NCI-H748 treated with DMSO at 0.1 percent for 48 hours (cell line): Measurements from ENCODE around the gene CMSS1.

ENCODE experiments used
- DNase-seq: peaks from one replicate; lab custom pipeline; 2025; lab: John Stamatoyannopoulos, UW

CMSS1 gene

GRCh38 chr3:100149130-100149529, 331.5 kb downstream of the CMSS1 start:
- no peak for DNase-seq

- DNase-seq: no peak
Observed at GRCh38 chr3:100149713-100150415, 332.2 kb downstream of the CMSS1 start.

DNA sequence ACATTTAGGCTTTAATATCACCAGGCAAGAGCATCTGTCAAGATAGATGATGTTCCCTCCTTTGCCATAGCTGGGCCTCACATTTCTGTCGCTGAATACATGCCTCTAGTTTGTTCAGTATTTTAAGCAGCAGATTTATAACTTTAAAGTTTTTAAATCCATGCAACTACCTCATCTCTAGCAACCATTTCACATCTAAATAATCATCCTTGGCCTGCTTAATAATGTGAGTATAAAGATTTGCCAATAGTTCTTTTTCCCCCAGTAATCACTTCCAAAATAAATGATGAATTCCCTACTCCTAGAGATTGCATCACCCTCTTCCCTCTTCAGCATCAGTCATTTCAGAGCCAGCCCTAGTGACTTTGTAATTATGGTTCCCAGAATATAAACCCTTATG, 332.8 kb downstream of the CMSS1 start:
- DNase-seq: no peak

GRCh38 chr3:100151024-100151707, 333.5 kb downstream of the CMSS1 start:
- no peak for DNase-seq

- no peak for DNase-seq
Observed at GRCh38 chr3:100154171-100154570, 336.5 kb downstream of the CMSS1 start.

- no peak for DNase-seq
Observed at GRCh38 chr3:100155128-100155527, 337.5 kb downstream of the CMSS1 start.

DNA sequence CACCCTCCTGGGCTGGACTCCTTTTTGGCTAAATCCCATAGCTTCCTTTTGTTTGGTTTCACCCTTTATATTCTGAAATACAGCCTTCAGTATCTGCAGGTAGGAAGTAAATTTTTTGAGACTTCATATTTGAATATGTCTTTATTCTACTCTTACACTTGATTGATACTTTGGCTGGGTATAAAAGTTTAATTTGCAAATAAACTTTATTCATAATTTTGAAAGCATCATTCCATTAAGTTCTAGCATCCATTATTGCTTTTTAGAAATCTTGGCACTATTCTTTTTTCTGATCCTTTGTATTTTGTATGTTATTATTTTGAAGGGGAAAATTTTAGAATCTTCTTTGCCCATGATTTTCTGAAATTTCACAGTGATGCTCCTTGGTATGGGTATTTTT, 337.9 kb downstream of the CMSS1 start:
- DNase-seq: no peak

DNA sequence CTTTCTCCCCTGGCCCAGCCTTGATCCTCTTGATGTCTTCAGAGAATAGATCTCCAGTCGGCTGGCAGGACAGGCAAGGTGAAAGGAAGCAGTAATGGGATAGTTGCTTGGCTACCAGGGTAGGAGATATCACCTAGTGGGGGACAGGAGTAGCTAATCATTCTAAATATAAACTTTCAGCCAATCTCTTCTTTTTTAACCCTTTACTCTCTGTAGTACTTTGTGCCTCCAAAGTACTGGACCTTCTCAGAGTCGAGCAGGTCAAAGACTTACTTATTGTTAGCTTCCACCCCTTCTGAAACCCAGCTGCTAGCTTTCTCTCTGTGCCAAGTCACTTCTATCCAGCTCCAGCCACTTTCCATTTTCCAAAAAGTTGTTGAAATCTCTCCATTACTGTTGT, 340.0 kb downstream of the CMSS1 start:
- DNase-seq: no peak

DNA sequence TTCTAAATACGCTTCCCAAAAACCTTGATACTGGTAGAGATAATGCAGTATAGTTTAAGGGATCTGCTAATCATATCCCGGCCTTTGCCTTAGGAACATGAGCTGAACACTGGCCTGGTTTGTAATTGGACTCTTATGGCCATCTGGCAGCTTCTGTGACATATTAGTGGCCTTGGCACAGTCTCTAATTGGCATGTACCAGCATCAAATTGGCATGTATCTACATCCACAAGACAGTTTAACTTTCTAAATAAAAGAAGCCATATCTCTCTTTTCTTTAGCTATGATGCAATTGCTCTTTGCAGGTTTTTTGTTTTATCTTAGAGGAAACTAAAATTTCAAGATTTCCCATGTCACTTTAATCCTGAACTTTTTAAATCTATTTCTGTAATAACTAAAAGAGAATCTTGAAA, 341.3 kb downstream of the CMSS1 start:
- DNase-seq: no peak

DNA sequence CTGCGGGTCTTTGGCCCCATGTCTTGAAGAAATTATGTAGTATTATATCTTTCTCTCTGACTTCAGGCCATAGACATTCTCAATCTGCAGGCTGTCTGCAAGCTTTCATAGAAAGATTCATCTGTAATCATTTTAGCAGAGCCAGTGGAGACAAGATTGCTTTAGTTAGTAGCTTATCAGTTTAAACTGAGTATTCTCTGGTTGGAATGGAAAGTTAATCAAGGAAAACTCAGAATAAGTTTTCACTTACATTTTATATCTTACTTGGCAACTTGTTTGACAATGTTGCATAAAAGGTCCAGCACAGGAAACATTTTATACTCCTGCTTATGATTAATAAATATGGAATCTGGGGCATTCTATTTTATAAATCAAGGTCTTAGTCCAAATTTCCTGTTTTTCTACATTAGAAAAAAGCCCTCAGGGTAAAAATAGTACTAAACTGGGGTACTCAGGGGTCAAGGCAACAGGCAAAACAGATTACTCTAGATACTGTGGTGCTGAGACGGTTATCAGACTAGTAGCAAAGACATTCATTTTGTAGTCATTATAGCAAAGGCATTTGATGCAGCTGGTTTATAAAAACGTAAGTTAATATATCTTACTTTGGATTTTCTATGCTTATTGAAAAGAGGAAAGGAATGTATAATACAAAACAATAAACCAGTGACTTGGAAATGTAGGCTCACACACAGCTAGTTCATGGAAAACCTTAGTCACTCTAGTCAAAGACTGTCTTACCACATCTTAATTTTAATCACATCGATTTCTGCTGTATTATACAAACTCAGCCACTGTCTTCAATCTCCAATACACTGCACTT, 341.9 kb downstream of the CMSS1 start:
- DNase-seq: no peak

- DNase-seq: no peak
Observed at GRCh38 chr3:100160521-100160920, 342.9 kb downstream of the CMSS1 start.

GRCh38 chr3:100163787-100164186, 346.1 kb downstream of the CMSS1 start:
- DNase-seq: no peak

GRCh38 chr3:100164743-100165142, 347.1 kb downstream of the CMSS1 start:
- no peak for DNase-seq

- DNase-seq: no peak
Observed at GRCh38 chr3:100165926-100166550, 348.4 kb downstream of the CMSS1 start.

- no peak for DNase-seq
Observed at GRCh38 chr3:100169201-100169920, 351.7 kb downstream of the CMSS1 start.

DNA sequence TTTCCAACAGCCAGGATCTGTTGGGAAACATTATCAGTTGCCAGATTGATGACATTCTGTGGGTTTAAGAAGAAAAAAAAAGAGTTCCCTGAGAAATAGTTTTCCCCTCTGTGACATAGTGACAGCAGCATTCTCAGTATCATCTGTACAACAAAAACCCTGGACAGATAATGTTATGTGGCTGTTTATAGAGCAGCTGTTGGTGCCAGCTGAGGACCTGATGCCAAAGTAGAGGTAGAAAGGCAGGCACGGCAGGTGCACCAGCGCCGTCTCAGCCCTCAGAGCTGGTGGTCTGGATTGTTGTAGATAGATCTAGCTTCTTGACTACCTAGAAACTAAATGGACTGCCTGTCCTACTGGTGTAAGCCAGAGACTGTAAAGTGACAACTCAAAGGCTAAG, 352.8 kb downstream of the CMSS1 start:
- no peak for DNase-seq

DNA sequence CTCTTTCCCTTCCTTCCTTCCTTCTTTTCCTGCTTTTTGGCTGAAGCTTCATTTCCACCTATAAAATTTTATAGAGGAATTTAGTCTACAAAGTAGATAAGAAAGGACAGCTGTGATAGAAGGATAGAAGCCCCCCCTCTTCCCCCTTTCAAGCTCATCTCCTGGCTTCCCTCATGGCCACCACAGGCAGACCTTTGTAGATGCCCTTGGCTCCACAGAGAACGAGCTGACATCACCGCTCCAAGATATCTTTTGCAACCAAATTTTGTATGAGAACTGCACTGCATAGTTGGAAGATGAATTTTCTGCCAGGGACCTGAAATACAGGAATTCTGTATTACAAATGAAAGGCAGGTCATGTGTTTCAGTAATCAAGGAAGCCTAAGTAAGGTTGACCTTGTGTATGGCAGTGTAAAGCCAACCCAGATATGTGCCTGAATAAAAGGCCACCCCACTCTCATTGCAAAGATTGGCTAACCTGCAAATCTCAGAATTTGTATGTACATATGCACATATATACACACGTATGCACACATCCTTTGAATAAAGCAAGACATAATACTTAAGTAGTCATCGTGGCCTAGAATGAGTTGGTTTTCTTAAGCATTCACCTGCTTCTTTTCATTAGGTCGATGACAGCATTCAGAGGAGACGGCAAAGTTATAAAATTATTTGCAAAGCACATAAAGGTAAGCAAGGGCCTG, 353.7 kb downstream of the CMSS1 start:
- no peak for DNase-seq

GRCh38 chr3:100173961-100174360, 356.3 kb downstream of the CMSS1 start:
- DNase-seq: no peak

GRCh38 chr3:100175637-100176280, 358.1 kb downstream of the CMSS1 start:
- DNase-seq: no peak

DNA sequence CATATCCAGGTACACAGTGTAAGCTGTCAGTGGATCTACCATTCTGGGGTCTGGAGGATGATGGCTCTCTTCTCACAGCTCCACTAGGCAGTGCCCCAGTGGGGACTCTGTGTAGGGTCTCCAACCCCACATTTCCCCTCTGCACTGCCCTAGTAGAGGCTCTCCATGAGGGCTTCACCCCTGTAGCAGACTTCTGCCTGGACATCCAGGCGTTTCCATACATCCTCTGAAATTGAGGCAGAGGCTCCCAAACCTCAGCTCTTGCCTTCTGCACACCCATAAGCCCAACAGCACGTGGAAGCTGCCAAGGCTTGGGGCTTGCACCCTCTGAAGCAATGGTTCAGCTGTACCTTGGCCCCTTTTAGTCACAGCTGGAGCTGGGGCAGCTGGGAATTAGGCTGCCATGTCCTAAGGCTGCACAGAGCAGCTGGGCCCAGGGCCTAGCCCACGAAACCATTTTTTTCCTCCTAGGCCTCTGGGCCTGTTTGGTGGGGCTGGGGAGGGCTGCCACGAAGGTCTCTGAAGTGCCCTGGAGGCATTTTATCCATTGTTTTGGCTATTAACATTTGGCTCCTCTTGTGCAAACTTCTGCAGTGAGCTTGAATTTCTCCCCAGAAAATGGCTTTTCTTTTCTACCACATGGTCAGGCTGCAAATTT, 362.2 kb downstream of the CMSS1 start:
- no peak for DNase-seq
